Measurements from ENCODE around the gene CNTNAP2.

The CNTNAP2 gene

GRCh38 chr7:147363101-147363500 lies 1246.5 kb downstream of the CNTNAP2 start:
- H3K27ac Mint-ChIP-seq = no peak overlapping the region
- H3K9me3 Mint-ChIP-seq (ENCODE audit: low read depth) = peaks cover 9% of the 10 kb centered on the region
- no peaks in the 10 kb centered on the region for H3K4me1 Mint-ChIP-seq (ENCODE audit: low read depth)
- H3K36me3 Mint-ChIP-seq = no peaks in the 10 kb centered on the region
- no peak overlapping the region for H3K4me3 Mint-ChIP-seq
- no peaks in the 10 kb centered on the region for H3K27me3 Mint-ChIP-seq

GRCh38 chr7:147376192-147376591 lies 1259.6 kb downstream of the CNTNAP2 start:
- Mint-ChIP-seq H3K27me3 (no peaks in the 10 kb centered on the region), H3K4me3 (no peak overlapping the region)

GRCh38 chr7:147380926-147381325 lies 1264.3 kb downstream of the CNTNAP2 start:
- Mint-ChIP-seq H3K36me3 (no peaks in the 10 kb centered on the region), H3K27ac (no peak overlapping the region), H3K27me3 (no peaks in the 10 kb centered on the region), H3K4me3 (no peak overlapping the region), H3K4me1 (ENCODE audit: low read depth) (no peaks in the 10 kb centered on the region), H3K9me3 (ENCODE audit: low read depth) (peaks cover 3% of the 10 kb centered on the region)

More at GRCh38 chr7:147376192-147376591, 1259.6 kb downstream of the CNTNAP2 start:
- H3K9me3 Mint-ChIP-seq (ENCODE audit: low read depth) = peaks cover 6% of the 10 kb centered on the region
- no peak overlapping the region for H3K27ac Mint-ChIP-seq
- H3K36me3 Mint-ChIP-seq = no peaks in the 10 kb centered on the region
- H3K4me1 Mint-ChIP-seq (ENCODE audit: low read depth) = no peaks in the 10 kb centered on the region

GRCh38 chr7:147394329-147394728 lies 1277.7 kb downstream of the CNTNAP2 start:
- H3K4me3 Mint-ChIP-seq = no peak overlapping the region
- H3K27ac Mint-ChIP-seq = no peak overlapping the region
- H3K9me3 Mint-ChIP-seq (ENCODE audit: low read depth) = no peaks in the 10 kb centered on the region
- no peaks in the 10 kb centered on the region for H3K27me3 Mint-ChIP-seq
- H3K36me3 Mint-ChIP-seq = no peaks in the 10 kb centered on the region
- no peaks in the 10 kb centered on the region for H3K4me1 Mint-ChIP-seq (ENCODE audit: low read depth)

- Mint-ChIP-seq H3K36me3 (no peaks in the 10 kb centered on the region), H3K4me3 (no peak overlapping the region), H3K4me1 (ENCODE audit: low read depth) (no peaks in the 10 kb centered on the region), H3K27ac (no peak overlapping the region), H3K9me3 (ENCODE audit: low read depth) (peaks cover 3% of the 10 kb centered on the region), H3K27me3 (no peaks in the 10 kb centered on the region)
Measured at GRCh38 chr7:147400221-147400689, 1283.7 kb downstream of the CNTNAP2 start.

GRCh38 chr7:147400925-147401324 lies 1284.3 kb downstream of the CNTNAP2 start:
- Mint-ChIP-seq H3K36me3 (no peaks in the 10 kb centered on the region), H3K27ac (no peak overlapping the region), H3K27me3 (no peaks in the 10 kb centered on the region), H3K4me3 (no peak overlapping the region), H3K9me3 (ENCODE audit: low read depth) (peaks cover 3% of the 10 kb centered on the region), H3K4me1 (ENCODE audit: low read depth) (no peaks in the 10 kb centered on the region)

- H3K27me3 Mint-ChIP-seq = no peaks in the 10 kb centered on the region
- H3K4me3 Mint-ChIP-seq = no peak overlapping the region
- no peak overlapping the region for H3K27ac Mint-ChIP-seq
- peaks cover 12% of the 10 kb centered on the region for H3K9me3 Mint-ChIP-seq (ENCODE audit: low read depth)
- no peaks in the 10 kb centered on the region for H3K4me1 Mint-ChIP-seq (ENCODE audit: low read depth)
- H3K36me3 Mint-ChIP-seq = no peaks in the 10 kb centered on the region
Measured at GRCh38 chr7:147405621-147406020, 1289.0 kb downstream of the CNTNAP2 start.

GRCh38 chr7:147406521-147407135 lies 1290.0 kb downstream of the CNTNAP2 start:
- Mint-ChIP-seq H3K27ac (no peak overlapping the region), H3K4me3 (no peak overlapping the region), H3K27me3 (no peaks in the 10 kb centered on the region), H3K9me3 (ENCODE audit: low read depth) (peaks cover 12% of the 10 kb centered on the region), H3K36me3 (no peaks in the 10 kb centered on the region), H3K4me1 (ENCODE audit: low read depth) (no peaks in the 10 kb centered on the region)

- peaks cover 12% of the 10 kb centered on the region for H3K9me3 Mint-ChIP-seq (ENCODE audit: low read depth)
- H3K4me1 Mint-ChIP-seq (ENCODE audit: low read depth) = no peaks in the 10 kb centered on the region
- no peak overlapping the region for H3K27ac Mint-ChIP-seq
- H3K36me3 Mint-ChIP-seq = no peaks in the 10 kb centered on the region
- no peak overlapping the region for H3K4me3 Mint-ChIP-seq
- no peaks in the 10 kb centered on the region for H3K27me3 Mint-ChIP-seq
Measured at GRCh38 chr7:147411096-147411495, 1294.5 kb downstream of the CNTNAP2 start.

- Mint-ChIP-seq H3K9me3 (ENCODE audit: low read depth) (peaks cover 12% of the 10 kb centered on the region), H3K4me1 (ENCODE audit: low read depth) (no peaks in the 10 kb centered on the region), H3K27me3 (no peaks in the 10 kb centered on the region), H3K4me3 (no peak overlapping the region), H3K27ac (no peak overlapping the region), H3K36me3 (no peaks in the 10 kb centered on the region)
Measured at GRCh38 chr7:147412109-147412508, 1295.5 kb downstream of the CNTNAP2 start.

GRCh38 chr7:147412782-147413556 lies 1296.4 kb downstream of the CNTNAP2 start:
- no peaks in the 10 kb centered on the region for H3K4me1 Mint-ChIP-seq (ENCODE audit: low read depth)
- H3K36me3 Mint-ChIP-seq = no peaks in the 10 kb centered on the region
- no peak overlapping the region for H3K4me3 Mint-ChIP-seq
- no peaks in the 10 kb centered on the region for H3K27me3 Mint-ChIP-seq
- peaks cover 12% of the 10 kb centered on the region for H3K9me3 Mint-ChIP-seq (ENCODE audit: low read depth)
- H3K27ac Mint-ChIP-seq = no peak overlapping the region

- Mint-ChIP-seq H3K36me3 (no peaks in the 10 kb centered on the region), H3K27me3 (no peaks in the 10 kb centered on the region), H3K4me3 (no peak overlapping the region), H3K27ac (no peak overlapping the region), H3K9me3 (ENCODE audit: low read depth) (peaks cover 12% of the 10 kb centered on the region), H3K4me1 (ENCODE audit: low read depth) (no peaks in the 10 kb centered on the region)
Measured at GRCh38 chr7:147413557-147413870, 1296.9 kb downstream of the CNTNAP2 start.

- Mint-ChIP-seq H3K27me3 (no peaks in the 10 kb centered on the region), H3K27ac (no peak overlapping the region), H3K36me3 (no peaks in the 10 kb centered on the region), H3K4me1 (ENCODE audit: low read depth) (no peaks in the 10 kb centered on the region), H3K9me3 (ENCODE audit: low read depth) (peaks cover 3% of the 10 kb centered on the region), H3K4me3 (no peak overlapping the region)
Measured at GRCh38 chr7:147415991-147416390, 1299.4 kb downstream of the CNTNAP2 start.

GRCh38 chr7:147418966-147419365 lies 1302.4 kb downstream of the CNTNAP2 start:
- H3K36me3 Mint-ChIP-seq = no peaks in the 10 kb centered on the region
- H3K4me3 Mint-ChIP-seq = no peak overlapping the region
- no peak overlapping the region for H3K27ac Mint-ChIP-seq
- no peaks in the 10 kb centered on the region for H3K4me1 Mint-ChIP-seq (ENCODE audit: low read depth)
- no peaks in the 10 kb centered on the region for H3K27me3 Mint-ChIP-seq
- peaks cover 3% of the 10 kb centered on the region for H3K9me3 Mint-ChIP-seq (ENCODE audit: low read depth)

- peaks cover 10% of the 10 kb centered on the region for H3K9me3 Mint-ChIP-seq (ENCODE audit: low read depth)
- no peaks in the 10 kb centered on the region for H3K36me3 Mint-ChIP-seq
- H3K4me1 Mint-ChIP-seq (ENCODE audit: low read depth) = no peaks in the 10 kb centered on the region
- no peaks in the 10 kb centered on the region for H3K27me3 Mint-ChIP-seq
- H3K4me3 Mint-ChIP-seq = no peak overlapping the region
- no peak overlapping the region for H3K27ac Mint-ChIP-seq
Measured at GRCh38 chr7:147423875-147424274, 1307.3 kb downstream of the CNTNAP2 start.

- no peaks in the 10 kb centered on the region for H3K4me1 Mint-ChIP-seq (ENCODE audit: low read depth)
- H3K27ac Mint-ChIP-seq = no peak overlapping the region
- no peak overlapping the region for H3K4me3 Mint-ChIP-seq
- no peaks in the 10 kb centered on the region for H3K36me3 Mint-ChIP-seq
- H3K27me3 Mint-ChIP-seq = no peaks in the 10 kb centered on the region
- peaks cover 14% of the 10 kb centered on the region for H3K9me3 Mint-ChIP-seq (ENCODE audit: low read depth)
Measured at GRCh38 chr7:147428075-147428474, 1311.5 kb downstream of the CNTNAP2 start.

All from activated naive CD8-positive, alpha-beta T cell (primary cell).